Activated CD4-positive, CD25-positive, alpha-beta regulatory T cell treated with anti-CD3 and anti-CD28 coated beads, Interleukin-2, amount 50 U/mL, for 72 hours (primary cell): Measurements from ENCODE around the gene NFU1.
"Not testable (repeated sequence)": the region's sequence is repeated elsewhere in the genome, so short reads cannot be mapped to it uniquely, and the experiment has no call there.

Experiments
- DNase-seq: peaks from one replicate; pipeline ENCODE4 v3.0.0; 2021

The NFU1 gene

GRCh38 chr2:69386360-69386759, 50.9 kb downstream of the NFU1 start:
- no peak for DNase-seq

- DNase-seq = no peak
These were observed 51.6 kb downstream of the NFU1 start for GRCh38 chr2:69385443-69386151.

GRCh38 chr2:69384618-69385081, 52.6 kb downstream of the NFU1 start:
- no peak for DNase-seq

- no peak for DNase-seq
These were observed 53.9 kb downstream of the NFU1 start for GRCh38 chr2:69383176-69383812.

GRCh38 chr2:69382547-69382946, 54.7 kb downstream of the NFU1 start:
- DNase-seq = no peak

GRCh38 chr2:69381337-69381737, 55.9 kb downstream of the NFU1 start:
- DNase-seq = no peak

- no peak for DNase-seq
These were observed 56.9 kb downstream of the NFU1 start for GRCh38 chr2:69380072-69380917.

GRCh38 chr2:69376403-69376802, 60.8 kb downstream of the NFU1 start:
- no peak for DNase-seq

GRCh38 chr2:69375494-69376353, 61.5 kb downstream of the NFU1 start:
- DNase-seq = no peak

GRCh38 chr2:69372767-69373166, 64.5 kb downstream of the NFU1 start:
- DNase-seq = no peak

GRCh38 chr2:69369802-69370201, 67.4 kb downstream of the NFU1 start:
- no peak for DNase-seq

GRCh38 chr2:69368588-69368987, 68.6 kb downstream of the NFU1 start:
- no peak for DNase-seq

- DNase-seq = no peak
These were observed 77.9 kb downstream of the NFU1 start for GRCh38 chr2:69359371-69359770.

GRCh38 chr2:69358914-69359313, 78.3 kb downstream of the NFU1 start:
- DNase-seq = no peak

GRCh38 chr2:69356471-69356870, 80.8 kb downstream of the NFU1 start:
- DNase-seq = no peak

GRCh38 chr2:69354976-69355375, 82.3 kb downstream of the NFU1 start:
- DNase-seq = not testable (repeated sequence)

GRCh38 chr2:69353360-69353759, 83.9 kb downstream of the NFU1 start:
- DNase-seq = no peak

- no peak for DNase-seq
These were observed 88.5 kb downstream of the NFU1 start for GRCh38 chr2:69348781-69349180.
